ENCODE measurements around the gene SCCPDH. TPM values are rescaled to one million over a fixed set of nuclear protein-coding genes. Genes with fewer than 3 reads are reported as not detected.

The SCCPDH gene, protein sequence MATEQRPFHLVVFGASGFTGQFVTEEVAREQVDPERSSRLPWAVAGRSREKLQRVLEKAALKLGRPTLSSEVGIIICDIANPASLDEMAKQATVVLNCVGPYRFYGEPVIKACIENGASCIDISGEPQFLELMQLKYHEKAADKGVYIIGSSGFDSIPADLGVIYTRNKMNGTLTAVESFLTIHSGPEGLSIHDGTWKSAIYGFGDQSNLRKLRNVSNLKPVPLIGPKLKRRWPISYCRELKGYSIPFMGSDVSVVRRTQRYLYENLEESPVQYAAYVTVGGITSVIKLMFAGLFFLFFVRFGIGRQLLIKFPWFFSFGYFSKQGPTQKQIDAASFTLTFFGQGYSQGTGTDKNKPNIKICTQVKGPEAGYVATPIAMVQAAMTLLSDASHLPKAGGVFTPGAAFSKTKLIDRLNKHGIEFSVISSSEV
- total RNA-seq (2022; extraction: Qiagen RNA extraction) = 44.5 to 49.0 TPM (median 48.3 TPM) in 5 replicates

DNA sequence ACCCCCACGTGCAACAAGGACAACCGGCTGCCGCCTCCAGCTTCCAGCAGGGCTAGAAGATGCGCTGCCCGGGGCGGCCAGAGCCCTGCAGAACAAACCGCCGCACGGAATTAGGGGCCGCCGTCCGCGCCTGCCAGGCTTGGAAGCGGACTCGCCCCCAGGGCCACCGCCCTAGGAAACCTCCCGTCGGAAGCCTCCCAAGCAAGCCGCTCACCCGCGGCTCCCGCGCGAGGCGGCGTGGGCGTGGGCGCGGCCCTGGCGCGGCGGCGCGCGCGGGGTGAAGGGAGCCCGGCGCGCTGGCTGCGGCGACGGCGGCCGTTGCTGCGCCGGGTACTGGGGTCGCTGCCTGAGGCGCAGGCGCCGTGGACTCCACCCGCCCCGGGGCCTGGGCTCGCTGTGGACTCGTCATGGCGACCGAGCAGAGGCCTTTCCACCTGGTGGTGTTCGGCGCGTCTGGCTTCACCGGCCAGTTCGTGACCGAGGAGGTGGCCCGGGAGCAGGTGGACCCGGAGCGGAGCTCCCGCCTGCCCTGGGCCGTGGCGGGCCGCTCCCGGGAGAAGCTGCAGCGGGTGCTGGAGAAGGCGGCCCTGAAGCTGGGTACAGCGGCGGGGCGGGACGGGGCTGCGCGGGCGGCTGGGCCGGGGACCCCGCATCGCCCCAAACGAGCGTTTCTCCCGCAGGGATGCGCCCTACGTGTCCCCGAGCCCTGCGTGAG lies at the start of gene SCCPDH:
Gene SCCPDH (plus strand): TSS at position 394 of the 715 bp plus-strand sequence. CDS start 14 bp downstream, at position 408.

Other genes starting within 250 kb of the SCCPDH start
- 11.1 to 14.4 TPM (median 13.4 TPM) in 5 replicates for gene SMYD3, start 217.1 kb upstream of the SCCPDH start, total RNA-seq (2022; extraction: Qiagen RNA extraction)
- 36.6 to 45.4 TPM (median 37.8 TPM) in 5 replicates for gene TFB2M, start 158.1 kb upstream of the SCCPDH start, total RNA-seq (2022; extraction: Qiagen RNA extraction)
- 7.8 to 9.2 TPM (median 8.6 TPM) in 5 replicates for gene CNST, start 158.0 kb upstream of the SCCPDH start, total RNA-seq (2022; extraction: Qiagen RNA extraction)
- gene AHCTF1, start 207.5 kb downstream of the SCCPDH start, total RNA-seq (2022; extraction: Qiagen RNA extraction) = 21.2 to 36.6 TPM (median 27.2 TPM) in 5 replicates

Data from A549 treated with CORT108297 at 1 μM for 4 hours (cell line).